PC-9 (cell line): ENCODE results near the gene BRD4. TPM values are rescaled to one million over a fixed set of nuclear protein-coding genes. Genes with fewer than 3 reads are reported as not detected.

Experiments used
- BruUV-seq: library from RNA; stranded (reverse); fragments of 400-500 nt; replicated peaks from 2 replicates; lab custom pipeline; 2021; lab: Mats Ljungman, UMichigan
- CTCF ChIA-PET: fragments of 300-600 bp; sonication (Branson Sonifier 250); formaldehyde crosslinking; loops from one replicate; lab custom pipeline; 2022; ENCODE audit warnings: antibody characterized with exemption; lab: Charles Lee
- POLR2A ChIA-PET: fragments of 300-600 bp; sonication (Branson Sonifier 250); formaldehyde crosslinking; loops from one replicate; lab custom pipeline; 2022; ENCODE audit warnings: antibody characterized with exemption; ENCODE audit not compliant: unreplicated experiment; lab: Charles Lee
- DNase-seq, 2 experiments: peaks; one replicate each; pipeline versions ENCODE4 v3.0.0 to v3.0.0-alpha.2; 2015 to 2022; ENCODE audit warnings: mixed read lengths in 1 of 2
- H2AFZ ChIP-seq: fragments of 200-600 bp; sonication (generic); 2 replicates; pipeline ENCODE4 v1.8.1; 2017; ENCODE audit warnings: antibody characterized with exemption
- H3F3A ChIP-seq: fragments of 200-600 bp; sonication (generic); 2 replicates; pipeline ENCODE4 v1.8.1; 2017; ENCODE audit warnings: antibody characterized with exemption, mild to moderate bottlenecking, low read depth; ENCODE audit not compliant: insufficient read depth
- H3K27ac ChIP-seq: fragments of 200-600 bp; sonication (generic); 2 replicates; pipeline ENCODE4 v1.6.1; 2016; ENCODE audit warnings: mixed run types
- H3K27me3 ChIP-seq: fragments of 200-600 bp; sonication (generic); 2 replicates; pipeline ENCODE4 v1.6.1; 2016; ENCODE audit warnings: low read depth, mixed run types; ENCODE audit not compliant: insufficient read depth
- H3K36me3 ChIP-seq: fragments of 200-600 bp; sonication (generic); 2 replicates; pipeline ENCODE4 v1.6.1; 2016; ENCODE audit warnings: low read depth, mixed run types
- H3K4me1 ChIP-seq: fragments of 200-600 bp; sonication (generic); replicated peaks from 2 replicates; pipeline ENCODE4 v1.6.1; 2016; ENCODE audit warnings: mixed run types; ENCODE audit not compliant: insufficient read depth
- H3K4me2 ChIP-seq: fragments of 200-600 bp; sonication (generic); 2 replicates; pipeline ENCODE4 v1.6.1; 2017; ENCODE audit warnings: mixed run types
- H3K4me3 ChIP-seq: fragments of 200-600 bp; sonication (generic); 2 replicates; pipeline ENCODE4 v1.6.1; 2016; ENCODE audit warnings: mixed run types
- H3K79me2 ChIP-seq: fragments of 200-600 bp; sonication (generic); 2 replicates; pipeline ENCODE4 v1.6.1; 2017; ENCODE audit warnings: low read depth, mixed run types
- H3K9me2 ChIP-seq: fragments of 200-600 bp; sonication (generic); 2 replicates; pipeline ENCODE4 v1.8.1; 2017; ENCODE audit warnings: mild to moderate bottlenecking; ENCODE audit not compliant: insufficient read depth
- H3K9me3 ChIP-seq: fragments of 200-600 bp; sonication (generic); 2 replicates; pipeline ENCODE4 v1.8.1; 2016; ENCODE audit warnings: low read depth; ENCODE audit not compliant: insufficient read depth
- H4K20me1 ChIP-seq: fragments of 200-600 bp; sonication (generic); 2 replicates; pipeline ENCODE4 v1.8.1; 2017; ENCODE audit not compliant: insufficient read depth
- CTCF ChIP-seq: fragments of 200-600 bp; sonication (generic); conservative IDR thresholded peaks from 2 replicates; pipeline ENCODE4 v1.6.1; 2017; ENCODE audit warnings: mixed run types, antibody characterized with exemption, mild to moderate bottlenecking, moderate library complexity
- EZH2 ChIP-seq: fragments of 200-600 bp; sonication (generic); IDR thresholded peaks from 2 replicates; pipeline ENCODE4 v1.8.0; 2017; ENCODE audit warnings: antibody characterized with exemption, low read depth
- intact Hi-C: fragments of 100-400 bp; cut with micrococcal nuclease; formaldehyde crosslinking; loops from one replicate; pipeline ENCODE4 v1.10.0; 2022; ENCODE audit not compliant: unreplicated experiment
- total RNA-seq: library from RNA; stranded (reverse); gene quantifications from 2 replicates; pipeline ENCODE4 v1.2.3, GENCODE V29; 2021

The BRD4 gene
- total RNA-seq, 1 experiment from 2014 or later: 138 TPM

- Histone ChIP-seq H3K4me2 (no peak overlapping the region), H3K79me2 (peaks cover 35% of the 10 kb centered on the region), H3K9me2 (no peaks in the 10 kb centered on the region), H3F3A (peaks cover 26% of the 10 kb centered on the region; the same call in 1 of the 2 replicates), H3K4me3 (no peak overlapping the region), H3K9me3 (no peaks in the 10 kb centered on the region), H2AFZ (no peak overlapping the region), H4K20me1 (peaks cover 54% of the 10 kb centered on the region), H3K4me1 (peaks cover 8% of the 10 kb centered on the region), H3K36me3 (peaks cover 46% of the 10 kb centered on the region), H3K27ac (no peak overlapping the region), H3K27me3 (no peaks in the 10 kb centered on the region)
- TF ChIP-seq CTCF (no peak), EZH2 (no peak)
- ChIA-PET POLR2A (no interaction called here), CTCF (no interaction called here)
- no TSS peak for BruUV-seq
- intact Hi-C loops: no loop called here
- no peak for DNase-seq
Measured at GRCh38 chr19:15244106-15244803, 88.1 kb downstream of the BRD4 start.

- Histone ChIP-seq H4K20me1 (peaks cover 46% of the 10 kb centered on the region), H3K27me3 (no peaks in the 10 kb centered on the region), H3K4me1 (no peaks in the 10 kb centered on the region), H3K9me2 (no peaks in the 10 kb centered on the region), H3K4me2 (no peak overlapping the region), H3F3A (peaks cover 27% of the 10 kb centered on the region; the same call in 1 of the 2 replicates), H3K27ac (no peak overlapping the region), H3K4me3 (no peak overlapping the region), H3K36me3 (peaks cover 44% of the 10 kb centered on the region), H3K79me2 (peaks cover 30% of the 10 kb centered on the region), H2AFZ (no peak overlapping the region), H3K9me3 (no peaks in the 10 kb centered on the region)
- intact Hi-C loops: no loop called here
- CTCF ChIA-PET: no interaction called here
- DNase-seq: no peak
- no TSS peak for BruUV-seq
- TF ChIP-seq CTCF: no peak
- no peak for TF ChIP-seq EZH2
- POLR2A ChIA-PET: no interaction called here
Measured at GRCh38 chr19:15243236-15243957, 88.9 kb downstream of the BRD4 start.

- H3K27ac ChIP-seq: no peak overlapping the region
- ChIA-PET CTCF (no interaction called here), POLR2A (no interaction called here)
- intact Hi-C loops: no loop called here
- H4K20me1 ChIP-seq: peaks cover 28% of the 10 kb centered on the region
- no peak for DNase-seq
- no peak overlapping the region for H2AFZ ChIP-seq
- H3K4me3 ChIP-seq: no peak overlapping the region
- peaks cover 36% of the 10 kb centered on the region; the same call in 1 of the 2 replicates for H3K36me3 ChIP-seq
- no peaks in the 10 kb centered on the region for H3K9me3 ChIP-seq
- H3K9me2 ChIP-seq: no peaks in the 10 kb centered on the region
- no TSS peak for BruUV-seq
- TF ChIP-seq CTCF: no peak
- no peak for TF ChIP-seq EZH2
- peaks cover 2% of the 10 kb centered on the region; the same call in 1 of the 2 replicates for H3K4me1 ChIP-seq
- no peaks in the 10 kb centered on the region for H3K27me3 ChIP-seq
- peaks cover 41% of the 10 kb centered on the region; the same call in 1 of the 2 replicates for H3F3A ChIP-seq
- peaks cover 12% of the 10 kb centered on the region for H3K79me2 ChIP-seq
- no peak overlapping the region for H3K4me2 ChIP-seq
Measured at GRCh38 chr19:15241259-15241910, 91.0 kb downstream of the BRD4 start.
